Measurements from ENCODE around the gene CFAP58. TPM values are rescaled to one million over a fixed set of nuclear protein-coding genes. Genes with fewer than 3 reads are reported as not detected.

Gene CFAP58
- polyA plus RNA-seq, 3 donors, result 0.16 TPM; not detected in 2

DNA sequence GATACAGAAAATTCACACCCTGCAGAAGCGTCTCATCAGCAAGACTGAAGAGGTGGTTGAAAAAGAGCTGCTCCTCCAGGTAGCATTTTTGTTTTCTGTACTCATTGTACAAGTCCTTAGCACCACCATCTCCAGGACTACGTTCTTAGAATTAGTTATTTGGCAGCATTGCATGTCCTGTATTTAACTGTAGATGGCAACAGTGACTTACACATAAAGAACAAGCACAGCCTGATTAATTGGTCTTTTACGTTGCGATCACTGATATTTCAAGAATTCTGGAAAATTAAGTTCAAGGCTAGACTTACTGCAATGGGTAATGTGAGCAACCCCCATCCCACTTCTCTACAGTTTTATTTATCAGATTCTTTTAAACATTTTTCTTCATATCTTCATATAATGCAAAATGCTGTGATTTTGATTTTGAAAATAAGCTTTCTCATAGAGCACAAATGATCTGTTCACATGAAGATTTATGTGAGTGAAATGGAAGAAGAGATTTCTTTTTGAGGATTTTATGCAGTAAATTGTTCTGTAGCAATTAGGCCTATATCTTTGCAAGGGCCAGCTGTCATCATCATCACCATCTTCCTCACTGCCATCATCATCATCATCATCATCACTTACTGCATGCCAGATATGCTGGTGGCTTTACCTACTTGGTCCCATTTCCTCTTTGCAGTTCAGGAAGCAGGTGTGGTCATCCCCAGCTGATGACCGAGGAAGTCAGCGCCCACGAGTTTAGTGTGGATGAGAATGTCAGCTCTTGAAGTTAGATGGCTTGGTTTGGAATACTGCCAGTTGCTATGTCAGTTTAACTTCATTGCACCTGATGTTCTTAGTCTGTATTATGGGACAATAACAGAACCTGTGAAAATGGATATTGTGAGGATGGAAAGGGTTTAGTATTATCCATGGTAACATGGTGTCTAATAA, 53.4 kb downstream of the CFAP58 start:
- H4K20me1 ChIP-seq (ENCODE audit: insufficient read depth, low read length), result no peaks in the 10 kb centered on the region
- no peak overlapping the region for H3K4me3 ChIP-seq (replicated peaks in 1 of 3; ENCODE audit: low read depth in 2 of 3, low read length in 3 of 3)
- H2AFZ ChIP-seq (ENCODE audit: insufficient read depth, low read depth, low read length, poor library complexity, severe bottlenecking), result no peak overlapping the region
- H3K27me3 Mint-ChIP-seq (ENCODE audit: low read depth in 3 of 3), result peaks cover 6 to 19% (median 15%) of the 10 kb centered on the region in 3 donors
- no peak overlapping the region for H3K27ac Mint-ChIP-seq
- no peaks in the 10 kb centered on the region for H3K4me1 ChIP-seq (ENCODE audit: control insufficient read depth in 1 of 2, insufficient read depth in 2 of 2, low read length in 2 of 2)
- H3K4me3 Mint-ChIP-seq, result no peak overlapping the region
- peak; percentile 68 for TF ChIP-seq CTCF (IDR thresholded peaks at IDR 0.05)
- H3K9me3 ChIP-seq (replicated peaks in 1 of 2; ENCODE audit: control insufficient read depth in 1 of 2, insufficient read depth in 1 of 2, low read length in 2 of 2), result no peaks in the 10 kb centered on the region
- H3K27ac ChIP-seq (ENCODE audit: low read depth in 1 of 2, low read length in 2 of 2), result no peak overlapping the region
- no peaks in the 10 kb centered on the region for H3K4me1 Mint-ChIP-seq
- DNase-seq, result peak; percentile 18 to 49 (median 37)
- intact Hi-C loops (cut with micrococcal nuclease), result loop anchor here in 1 of 2 donors (5.0 to 10.0 kb wide), 3 partner anchors 175 to 518 kb away; no protein-coding TSS in a partner anchor
- WGBS (ENCODE audit: insufficient coverage), result 0% methylated on average over 5 of the region's 7 CpGs
- no peak overlapping the region for H3K4me2 ChIP-seq (replicated peaks; ENCODE audit: extremely low read depth, low read length, poor library complexity, severe bottlenecking)
- H3K79me2 ChIP-seq (ENCODE audit: insufficient read depth, low read length), result no peaks in the 10 kb centered on the region
- no peak overlapping the region for H3K9ac ChIP-seq (ENCODE audit: insufficient read depth, low read length, poor library complexity, severe bottlenecking)
- no peaks in the 10 kb centered on the region for H3K36me3 Mint-ChIP-seq
- peaks cover 0 to 3% of the 10 kb centered on the region in 2 donors for H3K27me3 ChIP-seq (ENCODE audit: control insufficient read depth in 2 of 2, insufficient read depth in 2 of 2, low read length in 2 of 2)
- H3K9me3 Mint-ChIP-seq, result no peaks in the 10 kb centered on the region
- H3K36me3 ChIP-seq (replicated peaks in 1 of 2; ENCODE audit: control insufficient read depth in 1 of 2, insufficient read depth in 2 of 2, low read length in 2 of 2), result no peaks in the 10 kb centered on the region

DNA sequence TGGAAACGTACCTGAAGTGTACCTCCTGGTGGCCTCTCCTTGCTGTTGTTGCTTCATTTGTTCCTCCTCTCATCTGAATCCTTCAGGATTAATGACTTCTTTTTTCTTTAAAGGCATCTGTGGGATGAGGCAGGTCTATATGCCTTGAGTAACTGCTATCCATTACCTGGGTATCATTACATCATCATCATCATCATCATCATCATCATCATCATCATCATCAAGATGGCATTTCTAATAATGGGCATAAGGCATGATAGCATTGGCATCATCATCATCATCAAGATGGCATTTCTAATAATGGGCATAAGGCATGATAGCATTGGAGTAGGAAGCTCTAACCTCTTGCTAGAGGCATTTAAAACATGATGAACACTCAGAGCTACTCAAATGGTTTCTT, 59.9 kb downstream of the CFAP58 start:
- no peak for TF ChIP-seq CTCF (IDR thresholded peaks at IDR 0.05)
- intact Hi-C loops (cut with micrococcal nuclease), result no loop called here
- Mint-ChIP-seq H3K4me3 (no peak overlapping the region), H3K4me1 (peaks cover 23% of the 10 kb centered on the region), H3K27ac (peak overlapping the region in 1 of 7 donors; percentile 24), H3K9me3 (peaks cover 0 to 4% (median 0%) of the 10 kb centered on the region in 7 donors), H3K27me3 (ENCODE audit: low read depth in 3 of 3) (peaks cover 0 to 8% (median 2%) of the 10 kb centered on the region in 3 donors), H3K36me3 (no peaks in the 10 kb centered on the region)
- H3K9me3 ChIP-seq (replicated peaks in 1 of 2; ENCODE audit: control insufficient read depth in 1 of 2, insufficient read depth in 1 of 2, low read length in 2 of 2), result no peaks in the 10 kb centered on the region
- WGBS (ENCODE audit: insufficient coverage), result 100% methylated on average over 1 of the region's 1 CpG
- no peak overlapping the region for H3K4me3 ChIP-seq (replicated peaks in 1 of 3; ENCODE audit: low read depth in 2 of 3, low read length in 3 of 3)
- H3K9ac ChIP-seq (ENCODE audit: insufficient read depth, low read length, poor library complexity, severe bottlenecking), result no peak overlapping the region
- no peaks in the 10 kb centered on the region for H4K20me1 ChIP-seq (ENCODE audit: insufficient read depth, low read length)
- no peaks in the 10 kb centered on the region for H3K27me3 ChIP-seq (ENCODE audit: control insufficient read depth in 2 of 2, insufficient read depth in 2 of 2, low read length in 2 of 2)
- no peak overlapping the region for H3K4me2 ChIP-seq (replicated peaks; ENCODE audit: extremely low read depth, low read length, poor library complexity, severe bottlenecking)
- no peaks in the 10 kb centered on the region for H3K36me3 ChIP-seq (replicated peaks in 1 of 2; ENCODE audit: control insufficient read depth in 1 of 2, insufficient read depth in 2 of 2, low read length in 2 of 2)
- DNase-seq, result no peak
- no peaks in the 10 kb centered on the region for H3K79me2 ChIP-seq (ENCODE audit: insufficient read depth, low read length)
- no peak overlapping the region for H2AFZ ChIP-seq (ENCODE audit: insufficient read depth, low read depth, low read length, poor library complexity, severe bottlenecking)
- H3K4me1 ChIP-seq (ENCODE audit: control insufficient read depth in 1 of 2, insufficient read depth in 2 of 2, low read length in 2 of 2), result peaks cover 20 to 21% of the 10 kb centered on the region in 2 donors
- H3K27ac ChIP-seq (ENCODE audit: low read depth in 1 of 2, low read length in 2 of 2), result no peak overlapping the region
